HG02973 (cell line): ENCODE measurements around the gene OR6K3.
"Not testable (repeated sequence)": the region's sequence is repeated elsewhere in the genome, so short reads cannot be mapped to it uniquely, and the experiment has no call there.

Experiments used
- ATAC-seq: cut with Tn5 transposase; IDR thresholded peaks from one replicate; pipeline ENCODE4 v1.9.1; 2021; ENCODE audit warnings: moderate library complexity; ENCODE audit not compliant: unreplicated experiment

Gene OR6K3

GRCh38 chr1:158688343-158688742, 32.2 kb downstream of the OR6K3 start:
- not testable (repeated sequence) for ATAC-seq

DNA sequence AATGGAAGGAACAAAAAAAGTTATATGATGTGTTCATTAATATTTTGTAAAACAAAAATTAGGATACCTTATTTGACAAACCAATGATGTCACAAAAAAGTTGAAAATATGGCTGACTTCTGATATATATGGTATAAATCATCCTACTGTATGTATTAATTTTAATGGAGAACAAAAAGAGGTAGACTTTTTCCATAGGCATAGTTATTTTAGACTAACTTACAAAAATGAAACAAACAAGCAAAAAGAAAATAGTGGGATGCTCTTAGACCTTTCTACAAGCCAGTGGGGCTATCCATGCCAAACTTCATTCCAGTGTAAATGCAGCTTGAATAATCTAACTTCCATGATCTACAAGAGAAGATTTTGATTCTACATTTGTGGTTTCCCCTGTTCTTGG, 33.5 kb downstream of the OR6K3 start:
- ATAC-seq: no peak

DNA sequence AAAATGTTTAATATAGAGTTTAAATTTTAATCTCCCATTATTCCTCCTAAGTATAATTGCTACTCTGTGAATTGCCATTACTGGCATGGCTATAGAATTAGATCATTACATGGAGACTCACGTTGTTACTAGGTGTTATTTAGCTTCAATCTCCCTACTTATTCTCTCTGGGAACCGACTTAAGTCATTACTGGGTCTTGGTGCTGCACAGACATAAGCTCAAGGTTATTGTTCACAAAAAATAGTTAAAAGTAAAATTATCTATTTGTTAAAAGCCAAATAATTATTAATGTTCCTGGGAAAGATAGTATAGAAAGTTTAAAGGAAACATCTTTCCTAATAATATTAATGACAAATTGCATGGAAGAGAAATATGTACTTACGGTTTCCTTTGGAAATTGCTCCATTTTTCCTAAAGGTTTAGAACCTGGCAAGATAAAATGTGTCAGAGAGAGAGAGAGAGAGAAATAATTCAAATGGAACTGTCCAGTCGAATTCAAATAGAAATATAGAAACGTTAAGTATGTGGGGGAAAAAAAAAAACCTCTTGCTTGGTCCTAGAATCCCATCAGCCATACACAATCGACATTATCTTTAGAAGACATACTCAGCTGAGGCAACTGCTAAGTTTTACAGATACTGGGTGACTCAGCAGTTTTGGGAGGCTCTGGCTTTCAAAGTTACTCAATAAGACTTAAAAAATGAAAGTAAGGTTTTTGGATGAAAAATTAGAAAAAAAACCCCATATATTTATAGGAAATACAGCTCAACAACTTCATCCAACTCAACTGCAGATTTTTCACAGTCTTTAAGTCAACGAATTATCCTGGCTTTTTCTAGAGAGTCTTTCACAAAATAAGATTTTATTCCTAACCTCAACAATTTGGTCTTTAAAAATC, 34.2 kb downstream of the OR6K3 start, which contains the start of gene SPTA1:
SPTA1 (minus strand) TSS at position 605 of the 899 bp plus-strand sequence; CDS start at position 407, 198 bp downstream.
- ATAC-seq: no peak

GRCh38 chr1:158685085-158685484, 35.4 kb downstream of the OR6K3 start:
- no peak for ATAC-seq

DNA sequence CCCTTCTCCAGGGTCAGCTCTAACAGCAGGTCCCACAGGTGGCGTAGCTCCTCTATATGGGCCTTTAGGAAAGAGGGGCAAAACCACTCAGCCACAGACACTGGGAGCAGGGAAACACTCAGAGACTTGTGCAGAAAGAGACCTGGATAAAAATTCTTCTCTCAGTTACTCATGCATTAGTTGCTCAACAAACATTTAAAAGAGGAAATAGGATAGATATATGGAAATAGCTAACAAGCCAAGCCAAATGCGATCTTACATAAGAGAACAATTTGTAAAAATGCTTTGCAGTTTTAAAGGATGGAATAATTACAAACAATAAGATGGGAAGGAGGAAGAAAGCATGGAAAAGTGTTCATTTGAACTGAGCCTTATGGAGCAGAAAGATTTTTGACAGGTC, 38.9 kb downstream of the OR6K3 start:
- no peak for ATAC-seq

- ATAC-seq: no peak
Measured at GRCh38 chr1:158679289-158679688, 41.2 kb downstream of the OR6K3 start.

DNA sequence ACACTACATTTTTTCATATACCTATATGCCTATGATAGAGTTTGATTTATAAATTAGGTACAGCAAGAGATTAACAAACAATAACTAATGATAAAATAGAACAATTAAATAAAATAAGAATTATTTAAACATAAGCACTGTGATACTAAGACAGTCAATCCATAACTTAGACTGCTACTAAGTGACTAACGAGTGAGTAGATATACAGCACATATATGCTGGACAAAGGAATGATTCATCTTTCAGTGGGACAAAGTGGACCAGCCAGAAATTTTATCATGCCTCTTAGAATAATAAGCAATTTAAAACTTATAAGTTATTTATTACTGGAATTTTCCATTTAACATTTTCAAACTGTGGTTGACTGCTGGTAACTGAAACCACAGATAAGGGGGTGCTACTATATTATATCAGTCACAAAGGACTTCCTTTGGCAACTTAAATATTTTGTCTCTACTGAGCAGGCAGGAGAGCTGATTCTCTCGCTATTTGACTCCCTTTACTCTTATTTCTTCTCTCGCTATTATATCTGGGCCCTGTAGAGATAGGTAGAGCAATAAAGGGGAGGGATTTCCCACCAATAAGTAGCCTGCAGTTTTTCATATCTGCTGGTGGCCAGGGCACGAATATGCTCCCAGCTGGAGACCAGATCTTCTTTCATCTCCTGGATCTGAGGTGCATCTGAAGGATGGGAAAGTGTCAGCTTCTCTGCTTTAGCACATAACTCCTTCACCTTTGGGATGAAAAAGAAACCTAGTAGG, 44.8 kb downstream of the OR6K3 start:
- ATAC-seq: no peak

DNA sequence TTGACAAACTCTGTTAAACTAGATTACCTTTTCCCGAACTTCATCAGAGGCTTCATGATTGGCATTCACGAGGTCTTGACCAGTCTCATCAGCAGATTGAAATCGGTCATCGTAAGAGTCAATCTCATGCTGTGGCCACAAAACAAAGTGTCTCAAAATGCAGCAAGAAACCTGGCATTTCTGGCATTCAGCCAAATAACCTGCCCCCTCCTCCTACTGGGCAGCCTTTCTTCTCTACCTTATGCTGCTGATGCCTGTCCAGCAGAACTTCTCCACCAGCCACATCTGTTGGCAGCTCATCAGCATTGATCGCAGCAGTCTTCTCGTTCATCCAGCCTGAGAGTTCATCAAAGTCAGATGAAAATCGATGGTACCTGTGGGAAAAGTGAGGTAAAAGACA, 46.2 kb downstream of the OR6K3 start:
- ATAC-seq: no peak
